Sciatic nerve (tissue), 2 donors: ENCODE results near the gene HSPB9. TPM values are rescaled to one million over a fixed set of nuclear protein-coding genes. Genes with fewer than 3 reads are reported as not detected.

Experiments used
- ATAC-seq: fragments of 200-7000 bp; cut with Tn5 transposase; one replicate; pipeline ENCODE4 v1.9.1; 2020; ENCODE audit warnings: mild to moderate bottlenecking, moderate library complexity
- DNase-seq: peaks from one replicate; pipeline ENCODE4 v3.0.0-alpha.2; 2020; ENCODE audit warnings: low spot score
- intact Hi-C: fragments of 100-400 bp; cut with DNase I; formaldehyde crosslinking; loops from one replicate; pipeline ENCODE4 v1.14.2; 2022
- total RNA-seq: library from RNA; stranded (reverse); fragmentation: NEBNext Ultra II Directional; extraction: Animal tissue kit (Norgen Biotek cat#: 25700); gene quantifications from one replicate; pipeline ENCODE4 v1.2.1, GENCODE V29; 2021
- donor health status: DM: no; HTN: no; CAD: no.
- donor health status: DM: no; HTN: no; CAD: no.

HSPB9 gene
- not detected for total RNA-seq

- ATAC-seq (peak; percentile 67), DNase-seq (peak; percentile 77)
- intact Hi-C loops, result no loop called here
Observed at GRCh38 chr17:42122371-42123303, at the start of gene HSPB9. Gene HSPB9 (plus strand): TSS chr17:42122804. CDS start chr17:42122851, 47 bp downstream.

- DNase-seq (no peak), ATAC-seq (no peak)
- intact Hi-C loops, result no loop called here
Observed at GRCh38 chr17:42075789-42076188, 46.8 kb upstream of the HSPB9 start.

- no peak for ATAC-seq
- DNase-seq, result no peak
- intact Hi-C loops, result no loop called here
Observed at GRCh38 chr17:42076797-42077559, 45.6 kb upstream of the HSPB9 start.

- ATAC-seq, result no peak
- DNase-seq, result no peak
- intact Hi-C loops, result no loop called here
Observed at GRCh38 chr17:42077755-42078154, 44.8 kb upstream of the HSPB9 start.

- no peak for ATAC-seq
- intact Hi-C loops, result no loop called here
Observed at GRCh38 chr17:42078396-42079043, 44.1 kb upstream of the HSPB9 start.

GRCh38 chr17:42079541-42079940, 43.1 kb upstream of the HSPB9 start:
- DNase-seq, result no peak
- intact Hi-C loops, result no loop called here
- ATAC-seq, result no peak

More at GRCh38 chr17:42078396-42079043, 44.1 kb upstream of the HSPB9 start:
- no peak for DNase-seq

GRCh38 chr17:42081516-42082129, 41.0 kb upstream of the HSPB9 start:
- DNase-seq (no peak), ATAC-seq (no peak)
- intact Hi-C loops, result no loop called here

- no peak for ATAC-seq
- intact Hi-C loops, result no loop called here
- DNase-seq, result no peak
Observed at GRCh38 chr17:42087042-42087701, 35.4 kb upstream of the HSPB9 start.

GRCh38 chr17:42087736-42088705, 34.6 kb upstream of the HSPB9 start:
- DNase-seq (peak; percentile 74), ATAC-seq (peak; percentile 86)
- intact Hi-C loops, result no loop called here

GRCh38 chr17:42088736-42089135, 33.9 kb upstream of the HSPB9 start:
- intact Hi-C loops, result no loop called here
- no peak for DNase-seq
- peak; percentile 12 for ATAC-seq

- intact Hi-C loops, result no loop called here
- DNase-seq (no peak), ATAC-seq (no peak)
Observed at GRCh38 chr17:42090964-42091790, 31.4 kb upstream of the HSPB9 start.

GRCh38 chr17:42092939-42093338, 29.7 kb upstream of the HSPB9 start:
- no peak for DNase-seq
- intact Hi-C loops, result no loop called here
- no peak for ATAC-seq

- intact Hi-C loops, result no loop called here
- no peak for ATAC-seq
- no peak for DNase-seq
Observed at GRCh38 chr17:42094375-42095069, 28.1 kb upstream of the HSPB9 start.

- no peak for DNase-seq
- no peak for ATAC-seq
- intact Hi-C loops, result no loop called here
Observed at GRCh38 chr17:42096360-42097111, 26.1 kb upstream of the HSPB9 start.
